ENCODE data around the gene TXNRD1.

- TF ChIP-seq CTCF (IDR thresholded peaks at IDR 0.05) (no peak), POLR2A (IDR thresholded peaks at IDR 0.05; ENCODE audit: low read depth) (no peak), EP300 (IDR thresholded peaks at IDR 0.05) (no peak)
These were observed 32.8 kb upstream of the TXNRD1 start for GRCh38 chr12:104182621-104183378.

Data from esophagus muscularis mucosa (tissue), 4 donors.